A549 (cell line): Measurements from ENCODE around the gene CLIP1. TPM values are rescaled to one million over a fixed set of nuclear protein-coding genes. Genes with fewer than 3 reads are reported as not detected.

ENCODE experiments used
- ATAC-seq, 2 experiments: fragments of 200-7000 bp in 1 of 2; fragments of >200 bp in 1 of 2; cut with Nextera tagmentation in 1 of 2; cut with Tn5 transposase in 1 of 2; 3 replicates each; pipeline versions ENCODE4 v1.8.0 to v1.9.1; 2018 to 2020; ENCODE audit warnings: mild to moderate bottlenecking in 1 of 2, moderate library complexity in 1 of 2
- CTCF ChIA-PET: fragments of 300-600 bp; sonication (Branson Sonifier 250); formaldehyde crosslinking; extraction: SDS; loops from one replicate; lab custom pipeline; 2021; ENCODE audit warnings: antibody characterized with exemption, inconsistent platforms; lab: Yijun Ruan, JAX
- POLR2A ChIA-PET: fragments of 350-600 bp; formaldehyde crosslinking; extraction: SDS; loops from one replicate; lab custom pipeline; 2021; ENCODE audit warnings: antibody characterized with exemption, inconsistent platforms; lab: Yijun Ruan, JAX
- DNase-seq, 2 experiments: peaks; one replicate each; pipeline versions ENCODE4 v3.0.0 to v3.0.0-alpha.2; 2011 to 2016; ENCODE audit warnings: low read depth in 1 of 2, low spot score in 1 of 2
- FAIRE-seq: peaks from 2 replicates; lab custom pipeline; 2011; peaks lifted over from hg19 to GRCh38; lab: Jason Lieb, UNC
- H3K27ac ChIP-seq, 2 experiments: fragments of >200 bp; sonication (Bioruptor Twin); formaldehyde crosslinking; 3 replicates each; pipeline ENCODE4 v1.5.1; 2016 to 2017
- H3K4me1 ChIP-seq: fragments of >200 bp; sonication (Bioruptor Twin); formaldehyde crosslinking; 3 replicates; pipeline ENCODE4 v1.6.1; 2016
- H3K4me2 ChIP-seq: fragments of >200 bp; sonication (Bioruptor Twin); formaldehyde crosslinking; 3 replicates; pipeline ENCODE4 v1.6.1; 2016
- H3K4me3 ChIP-seq: fragments of >200 bp; sonication (Bioruptor Twin); formaldehyde crosslinking; 3 replicates; pipeline ENCODE4 v1.5.1; 2016
- H3K9me3 ChIP-seq: fragments of >200 bp; sonication (Bioruptor Twin); formaldehyde crosslinking; 3 replicates; pipeline ENCODE4 v1.6.1; 2016
- ATOH8 ChIP-seq: fragments of 250-450 bp; sonication (Bioruptor Pico); IDR thresholded peaks from 2 replicates; pipeline ENCODE4 v1.5.0; 2020; ENCODE audit warnings: low read depth, mild to moderate bottlenecking, moderate library complexity
- BCL3 ChIP-seq: fragments of >200 bp; sonication (Bioruptor Twin); formaldehyde crosslinking; IDR thresholded peaks from 3 replicates; pipeline ENCODE4 v1.6.1; 2016
- CBX8 ChIP-seq: fragments of 200-600 bp; sonication (generic); IDR thresholded peaks from 2 replicates; pipeline ENCODE4 v1.6.1; 2016
- CHD4 ChIP-seq: fragments of 200-600 bp; sonication (generic); IDR thresholded peaks from 2 replicates; pipeline ENCODE4 v1.6.1; 2016; ENCODE audit warnings: antibody characterized with exemption, mild to moderate bottlenecking, borderline replicate concordance
- ESRRA ChIP-seq: fragments of 150-350 bp; IDR thresholded peaks from 2 replicates; pipeline ENCODE4 v1.6.1; 2014; ENCODE audit warnings: mild to moderate bottlenecking, low read length, borderline replicate concordance
- FOSB ChIP-seq: fragments of 250-450 bp; sonication (Bioruptor Pico); IDR thresholded peaks from 2 replicates; pipeline ENCODE4 v1.5.0; 2020; ENCODE audit warnings: mild to moderate bottlenecking, moderate library complexity
- FOSL2 ChIP-seq, 2 experiments: fragments of 450-650 bp in 1 of 2; fragments of >200 bp in 1 of 2; sonication (Bioruptor Twin) in 1 of 2; formaldehyde crosslinking; IDR thresholded peaks; 2 replicates each; pipeline versions ENCODE4 v1.5.0 to v1.6.1; 2016 to 2020; ENCODE audit warnings: mild to moderate bottlenecking in 1 of 2, moderate library complexity in 1 of 2
- HOXA7 ChIP-seq: fragments of 250-450 bp; sonication (Bioruptor Pico); IDR thresholded peaks from 2 replicates; pipeline ENCODE4 v1.5.0; 2020; ENCODE audit warnings: mild to moderate bottlenecking, moderate library complexity
- JUNB ChIP-seq: fragments of >200 bp; sonication (Bioruptor Twin); formaldehyde crosslinking; IDR thresholded peaks from 2 replicates; pipeline ENCODE4 v1.6.1; 2016
- MAFK ChIP-seq: fragments of 450-650 bp; IDR thresholded peaks from 2 replicates; pipeline ENCODE4 v1.6.1; 2014; ENCODE audit not compliant: partially characterized antibody
- MAX ChIP-seq: IDR thresholded peaks from 2 replicates; pipeline ENCODE4 v1.6.1; 2012
- NR3C1 ChIP-seq: fragments of >200 bp; sonication (Bioruptor Twin); formaldehyde crosslinking; IDR thresholded peaks from 3 replicates; pipeline ENCODE4 v1.6.1; 2017
- POLR2AphosphoS2 ChIP-seq: conservative IDR thresholded peaks from 2 replicates; pipeline ENCODE4 v1.6.1; 2012; ENCODE audit warnings: low read length, improper control_type of control experiment, inconsistent platforms
- REST ChIP-seq: fragments of 200-600 bp; sonication (generic); IDR thresholded peaks from 2 replicates; pipeline ENCODE4 v1.6.1; 2016; ENCODE audit warnings: antibody characterized with exemption, mild to moderate bottlenecking, moderate library complexity
- RNF2 ChIP-seq: fragments of 200-600 bp; sonication (generic); IDR thresholded peaks from 2 replicates; pipeline ENCODE4 v1.6.1; 2016; ENCODE audit warnings: low read depth, mild to moderate bottlenecking, antibody characterized with exemption, moderate library complexity, borderline replicate concordance
- SMC3 ChIP-seq: fragments of >200 bp; sonication (Bioruptor Twin); formaldehyde crosslinking; IDR thresholded peaks from 3 replicates; pipeline ENCODE4 v1.6.1; 2018; ENCODE audit warnings: inconsistent platforms
- TFCP2L1 ChIP-seq: fragments of 250-450 bp; sonication (Bioruptor Pico); IDR thresholded peaks from 2 replicates; pipeline ENCODE4 v1.5.0; 2021; ENCODE audit warnings: mild to moderate bottlenecking
- ZC3H11A ChIP-seq: fragments of 450-650 bp; IDR thresholded peaks from 2 replicates; pipeline ENCODE4 v1.6.1; 2014; ENCODE audit warnings: antibody characterized with exemption, mild to moderate bottlenecking
- WGBS: methylation state at CpG from one replicate; pipeline ENCODE4 v1.1.6; 2017; ENCODE audit errors: missing lambda C conversion rate; 5-methylcytosine and 5-hydroxymethylcytosine counted together
- polyA plus RNA-seq, 4 experiments: library from polyadenylated mRNA; depleted of rRNA in 3 of 4; stranded (reverse); fragments of >200 nt; fragmentation: RNase III in 1 of 4; extraction: RNeasy Plus Mini Kit Qiagen cat#74134 plus additional on column Dnase treatment in 1 of 4; gene quantifications; 2 replicates in 3 of 4; 3 replicates in 1 of 4; pipeline ENCODE4 v1.2.3, GENCODE V29; 2011 to 2017
- TF ChIP-seq, protein P1 (sequence below): fragments of >200 bp; sonication (Bioruptor Twin); formaldehyde crosslinking; IDR thresholded peaks from 3 replicates; pipeline ENCODE4 v1.5.1; 2016
- TF ChIP-seq, protein P2 (sequence below): fragments of >200 bp; sonication (Bioruptor Twin); formaldehyde crosslinking; IDR thresholded peaks from 2 replicates; pipeline ENCODE4 v1.6.1; 2016

The CLIP1 gene
- polyA plus RNA-seq, 2 of the 4 experiments (the other 2 are of a cell fraction), result 43.0 to 133 TPM

DNA sequence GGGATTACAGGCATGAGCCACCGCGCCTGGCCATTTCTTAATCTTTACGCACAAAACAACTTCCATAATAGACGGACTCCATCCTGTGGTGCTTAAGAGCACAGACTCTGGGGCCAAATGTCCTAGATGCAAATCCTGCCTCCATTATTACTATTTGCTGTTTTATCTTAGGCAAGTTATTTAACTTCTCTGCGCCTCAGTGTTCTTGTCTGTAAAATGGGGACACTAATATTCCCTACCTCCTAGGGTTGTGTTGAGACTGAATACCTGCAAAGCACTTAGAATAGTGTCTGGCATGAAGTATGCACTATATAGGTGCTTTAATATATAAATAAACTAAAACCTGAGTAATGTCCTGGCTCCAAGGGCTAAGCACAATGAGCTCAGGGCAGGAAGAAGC lies 76.4 kb downstream of the CLIP1 start (continued):
- TF ChIP-seq, protein P1, sequence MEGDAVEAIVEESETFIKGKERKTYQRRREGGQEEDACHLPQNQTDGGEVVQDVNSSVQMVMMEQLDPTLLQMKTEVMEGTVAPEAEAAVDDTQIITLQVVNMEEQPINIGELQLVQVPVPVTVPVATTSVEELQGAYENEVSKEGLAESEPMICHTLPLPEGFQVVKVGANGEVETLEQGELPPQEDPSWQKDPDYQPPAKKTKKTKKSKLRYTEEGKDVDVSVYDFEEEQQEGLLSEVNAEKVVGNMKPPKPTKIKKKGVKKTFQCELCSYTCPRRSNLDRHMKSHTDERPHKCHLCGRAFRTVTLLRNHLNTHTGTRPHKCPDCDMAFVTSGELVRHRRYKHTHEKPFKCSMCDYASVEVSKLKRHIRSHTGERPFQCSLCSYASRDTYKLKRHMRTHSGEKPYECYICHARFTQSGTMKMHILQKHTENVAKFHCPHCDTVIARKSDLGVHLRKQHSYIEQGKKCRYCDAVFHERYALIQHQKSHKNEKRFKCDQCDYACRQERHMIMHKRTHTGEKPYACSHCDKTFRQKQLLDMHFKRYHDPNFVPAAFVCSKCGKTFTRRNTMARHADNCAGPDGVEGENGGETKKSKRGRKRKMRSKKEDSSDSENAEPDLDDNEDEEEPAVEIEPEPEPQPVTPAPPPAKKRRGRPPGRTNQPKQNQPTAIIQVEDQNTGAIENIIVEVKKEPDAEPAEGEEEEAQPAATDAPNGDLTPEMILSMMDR, result no peak
- no peak for TF ChIP-seq POLR2AphosphoS2
- TF ChIP-seq FOSL2 (IDR thresholded peaks at IDR 0.05), result no peak
- TF ChIP-seq FOSL2 (CRISPR knock-in tag; IDR thresholded peaks at IDR 0.05), result no peak
- TF ChIP-seq HOXA7 (CRISPR knock-in tag), result no peak
- no peak for TF ChIP-seq ZC3H11A
- no peak for TF ChIP-seq NR3C1
- TF ChIP-seq BCL3, result no peak
- no peak for TF ChIP-seq CBX8

- H3K4me3 ChIP-seq, result no peak overlapping the region
- FAIRE-seq (no peak), ATAC-seq (no peak), DNase-seq (no peak)
- no peak overlapping the region for H3K4me2 ChIP-seq
- TF ChIP-seq RNF2 (no peak), SMC3 (no peak), MAFK (no peak), ATOH8 (CRISPR knock-in tag) (no peak), REST (no peak), CHD4 (no peak), ESRRA (no peak), JUNB (no peak), FOSB (CRISPR knock-in tag) (no peak), TFCP2L1 (CRISPR knock-in tag) (no peak), MAX (no peak)
- TF ChIP-seq, protein P2, sequence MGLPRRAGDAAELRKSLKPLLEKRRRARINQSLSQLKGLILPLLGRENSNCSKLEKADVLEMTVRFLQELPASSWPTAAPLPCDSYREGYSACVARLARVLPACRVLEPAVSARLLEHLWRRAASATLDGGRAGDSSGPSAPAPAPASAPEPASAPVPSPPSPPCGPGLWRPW, result no peak
- CTCF ChIA-PET, result interaction anchor here (1.0 to 6.8 kb wide), 2 partner anchors 10 kb away, joined by 3 to 54 read pairs; no protein-coding TSS in a partner anchor
- H3K4me1 ChIP-seq, result no peaks in the 10 kb centered on the region
- H3K9me3 ChIP-seq, result no peaks in the 10 kb centered on the region
- POLR2A ChIA-PET, result no interaction called here
- no peak overlapping the region for H3K27ac ChIP-seq
- WGBS, result 80% methylated on average over 2 of the region's 2 CpGs
Observed at GRCh38 chr12:122345042-122345441, 77.4 kb downstream of the CLIP1 start.
